SKM-1 (cell line): ENCODE data around the gene HYAL2.
"Not testable (repeated sequence)": the region's sequence is repeated elsewhere in the genome, so short reads cannot be mapped to it uniquely, and the experiment has no call there.

ENCODE experiments used
- DNase-seq: peaks from one replicate; lab custom pipeline; 2025; ENCODE audit not compliant: unreplicated experiment; lab: John Stamatoyannopoulos, UW

The HYAL2 gene

DNA sequence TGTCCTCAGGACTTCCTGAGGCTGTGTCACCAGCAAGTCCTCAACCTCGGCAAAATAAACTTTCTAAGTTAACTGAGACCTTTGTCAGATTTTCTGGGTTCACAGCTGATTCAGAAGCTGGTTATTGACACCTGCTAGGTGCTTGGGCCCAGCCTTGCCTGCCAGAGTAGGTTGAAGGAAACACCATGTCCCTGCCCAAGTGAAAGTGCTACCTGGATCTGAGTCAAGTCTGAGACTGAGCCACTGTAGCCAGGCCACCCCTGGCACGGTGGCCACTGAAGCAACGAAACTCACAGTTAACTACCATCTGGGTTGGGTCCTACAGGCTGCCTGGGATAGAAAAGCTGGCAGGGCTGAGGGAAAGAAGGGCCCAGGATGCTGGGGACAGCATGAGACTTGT lies 8.2 kb downstream of the HYAL2 start:
- DNase-seq = no peak

DNA sequence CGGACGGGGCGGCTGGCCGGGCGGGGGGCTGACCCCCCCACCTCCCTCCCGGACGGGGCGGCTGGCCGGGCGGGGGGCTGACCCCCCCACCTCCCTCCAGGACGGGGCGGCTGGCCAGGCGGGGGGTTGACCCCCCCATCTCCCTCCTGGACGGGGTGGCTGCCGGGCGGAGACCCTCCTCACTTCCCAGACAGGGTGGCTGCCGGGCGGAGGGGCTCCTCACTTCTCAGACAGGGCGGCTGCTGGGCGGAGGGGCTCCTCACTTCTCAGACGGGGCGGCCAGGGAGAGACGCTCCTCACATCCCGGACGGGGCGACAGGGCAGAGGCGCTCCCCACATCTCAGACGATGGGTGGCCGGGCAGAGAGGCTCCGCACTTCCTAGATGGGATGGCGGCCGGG lies 10.5 kb downstream of the HYAL2 start:
- not testable (repeated sequence) for DNase-seq

DNA sequence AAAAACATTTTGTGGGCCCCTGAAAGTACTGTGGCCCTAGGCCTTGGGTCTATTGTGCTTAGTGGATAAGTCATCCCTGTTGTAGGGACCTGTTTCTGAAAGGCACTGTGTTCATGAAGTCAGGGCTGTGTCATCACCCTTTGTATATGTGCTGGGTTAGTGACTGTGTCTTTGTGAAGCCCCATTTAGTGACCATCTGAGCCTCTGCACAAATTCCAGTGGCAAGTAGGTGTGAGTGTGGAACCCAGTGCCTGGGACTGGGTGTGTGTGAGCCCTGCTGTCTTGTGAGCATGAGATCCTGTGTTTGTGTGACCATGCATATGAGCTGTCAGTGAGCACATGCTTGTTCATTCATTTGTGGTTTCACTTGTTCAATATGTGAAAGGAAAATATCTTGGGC lies 17.9 kb downstream of the HYAL2 start:
- DNase-seq = no peak

DNA sequence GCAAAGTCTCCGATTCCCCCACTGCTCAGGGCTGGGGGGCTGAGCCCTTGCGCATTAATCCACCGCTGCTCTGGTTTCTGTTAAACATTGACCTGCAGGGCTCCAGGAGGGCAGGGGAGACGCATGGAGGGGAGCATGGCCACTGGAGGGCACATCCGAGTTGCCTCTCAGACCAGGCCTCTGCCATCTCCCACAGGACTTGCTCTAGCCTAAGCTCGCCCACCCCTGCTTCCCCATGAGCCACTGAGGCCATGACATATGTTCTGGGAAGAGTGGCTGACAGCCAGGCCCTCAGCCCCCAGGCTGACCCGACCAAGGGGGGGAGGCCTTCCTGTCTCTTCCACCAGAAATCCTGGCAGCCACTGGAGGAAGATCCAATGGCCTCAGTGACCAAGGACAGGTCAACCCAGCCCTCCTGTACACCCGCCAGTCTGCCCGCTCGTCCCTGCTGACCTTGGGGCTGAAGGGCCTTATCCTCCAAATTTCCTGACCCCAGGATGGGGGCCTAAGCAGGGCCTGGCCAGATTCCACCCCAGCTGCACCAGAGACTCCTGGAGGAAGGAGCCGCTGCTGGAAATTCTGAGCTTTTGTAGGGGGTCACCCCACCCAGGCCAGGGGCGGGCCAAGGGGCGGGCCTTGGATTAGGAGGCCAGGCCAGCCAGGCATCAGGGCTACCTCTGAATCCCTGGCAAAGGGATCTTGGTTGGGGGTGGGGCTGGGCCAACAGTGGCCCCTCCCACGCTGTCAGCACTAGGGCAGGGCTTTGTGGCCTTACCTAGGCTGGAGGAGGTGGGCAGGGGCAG lies 19.3 kb downstream of the HYAL2 start, which contains the start of gene HYAL1:
Gene HYAL1, minus strand, starts transcription at position 562 of the 803 bp plus-strand sequence. CDS start 618 bp downstream, outside the sequence.
- DNase-seq = no peak

DNA sequence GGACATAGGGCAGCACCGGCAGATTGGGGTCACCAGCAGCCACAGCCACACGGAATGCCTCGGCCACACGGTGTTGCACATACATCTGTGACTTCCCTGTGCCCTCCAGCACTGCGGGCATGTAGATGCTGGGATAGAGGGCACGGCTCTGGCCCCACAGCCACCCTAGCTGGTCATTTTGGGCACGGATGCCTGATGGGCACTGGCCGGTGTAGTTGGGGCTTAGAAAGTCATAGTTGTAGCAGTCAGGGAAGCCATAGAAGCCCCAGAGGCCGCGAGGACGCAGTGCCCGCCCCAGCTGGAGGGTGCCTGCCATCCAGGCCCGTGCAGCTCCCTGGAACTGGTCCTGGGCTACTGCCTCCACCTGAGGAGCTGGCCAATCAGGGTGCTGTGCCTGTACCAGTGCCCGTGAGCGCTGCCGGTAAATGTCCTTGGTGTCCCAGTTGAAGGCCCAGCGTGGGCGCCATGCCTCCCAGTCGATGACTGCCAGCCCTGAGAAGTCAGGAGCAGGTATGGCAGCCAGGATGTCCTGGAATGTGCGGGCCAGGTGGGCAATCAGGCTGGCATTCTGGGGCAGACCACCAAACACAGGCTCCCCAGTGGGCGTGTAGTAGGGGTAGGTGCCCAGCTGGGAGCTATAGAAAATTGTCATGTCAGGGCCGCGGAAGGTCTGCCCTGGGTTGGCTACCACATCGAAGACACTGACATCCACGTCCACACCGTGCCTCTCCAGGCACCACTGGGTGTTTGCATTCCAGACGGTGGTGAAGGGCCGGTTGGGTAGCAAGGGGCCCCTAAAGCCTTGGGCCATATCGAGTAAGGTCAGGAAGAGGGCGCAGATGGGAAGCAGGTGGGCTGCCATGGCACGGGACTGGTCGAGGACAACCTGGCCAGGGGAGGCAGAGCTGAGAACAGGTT lies 20.2 kb downstream of the HYAL2 start:
- DNase-seq = no peak

DNA sequence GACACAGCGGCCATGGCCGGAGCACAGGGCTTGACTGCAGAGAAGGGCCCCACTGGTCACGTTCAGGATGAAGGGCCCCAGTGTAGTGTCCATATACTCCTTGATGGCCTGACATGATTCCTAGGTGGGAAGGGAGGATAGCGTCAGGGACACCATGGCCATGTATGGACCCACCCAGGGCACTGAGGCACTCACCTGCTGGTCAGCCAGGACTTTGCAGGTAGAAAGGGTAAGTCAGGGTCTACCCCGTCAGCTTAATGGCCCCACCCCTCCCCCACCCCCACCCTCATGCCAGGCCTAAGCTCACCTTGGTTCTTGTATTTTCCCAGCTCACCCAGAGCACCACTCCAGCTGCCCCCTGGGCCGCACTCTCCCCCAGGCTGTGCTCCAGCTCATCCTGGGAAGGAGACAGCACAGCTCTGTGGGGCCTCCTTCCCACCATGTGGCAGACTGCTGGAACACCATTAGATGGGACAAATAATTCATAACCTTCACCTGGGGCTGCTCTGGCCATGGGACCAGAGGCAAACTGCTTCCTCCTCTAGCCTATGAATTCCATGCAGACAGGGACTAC lies 21.8 kb downstream of the HYAL2 start:
- no peak for DNase-seq

DNA sequence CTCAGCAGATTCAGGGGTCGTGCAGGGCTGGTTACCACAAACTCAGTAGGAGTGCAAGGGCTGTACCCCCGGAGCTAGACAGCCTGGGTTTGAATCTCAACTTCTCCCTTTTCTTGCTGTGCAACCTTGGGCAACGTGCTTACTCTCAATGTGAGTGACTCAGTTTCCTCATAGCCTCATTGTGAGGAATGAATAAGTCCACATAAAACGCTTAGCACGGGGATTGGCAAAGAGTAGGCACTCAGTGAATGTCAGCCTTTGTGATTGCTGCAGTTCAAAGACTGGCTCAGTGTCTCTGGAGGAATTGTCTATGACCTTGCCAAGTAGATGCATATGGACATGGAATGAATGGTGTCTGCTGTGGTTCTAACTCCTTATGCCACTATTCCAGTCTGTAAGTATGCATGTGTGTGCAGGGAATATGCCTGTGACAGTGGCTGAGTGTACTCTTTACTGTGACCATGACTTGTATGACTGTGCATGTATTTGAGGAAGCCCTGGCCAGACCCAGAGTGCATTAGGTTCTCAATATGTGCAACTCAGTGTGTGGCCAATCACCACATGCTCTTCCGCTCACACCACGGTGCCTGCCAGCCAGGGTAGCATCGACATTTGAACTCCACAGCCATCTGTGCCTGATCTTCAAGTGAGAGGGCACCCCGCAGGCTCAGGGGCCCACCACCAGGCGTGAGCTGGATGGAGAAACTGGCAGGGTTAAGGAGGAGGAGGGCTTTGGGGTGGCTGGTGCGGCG lies 22.4 kb downstream of the HYAL2 start:
- DNase-seq = peak; percentile 69

DNA sequence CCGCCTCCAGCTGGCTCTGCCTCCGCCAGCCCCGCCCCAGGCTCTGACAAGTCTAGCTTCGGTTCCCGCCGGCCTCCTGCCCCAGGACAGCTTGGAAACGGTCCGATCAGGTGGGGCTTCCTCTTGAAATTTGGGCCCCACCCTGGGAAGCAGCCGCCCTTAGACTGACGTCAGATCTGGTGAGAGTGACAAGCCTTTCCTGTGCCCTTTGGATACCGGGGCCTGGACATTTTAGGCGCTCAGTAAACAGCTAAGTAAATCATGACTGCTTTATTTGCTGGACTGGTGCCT lies 23.0 kb downstream of the HYAL2 start:
- DNase-seq = no peak

DNA sequence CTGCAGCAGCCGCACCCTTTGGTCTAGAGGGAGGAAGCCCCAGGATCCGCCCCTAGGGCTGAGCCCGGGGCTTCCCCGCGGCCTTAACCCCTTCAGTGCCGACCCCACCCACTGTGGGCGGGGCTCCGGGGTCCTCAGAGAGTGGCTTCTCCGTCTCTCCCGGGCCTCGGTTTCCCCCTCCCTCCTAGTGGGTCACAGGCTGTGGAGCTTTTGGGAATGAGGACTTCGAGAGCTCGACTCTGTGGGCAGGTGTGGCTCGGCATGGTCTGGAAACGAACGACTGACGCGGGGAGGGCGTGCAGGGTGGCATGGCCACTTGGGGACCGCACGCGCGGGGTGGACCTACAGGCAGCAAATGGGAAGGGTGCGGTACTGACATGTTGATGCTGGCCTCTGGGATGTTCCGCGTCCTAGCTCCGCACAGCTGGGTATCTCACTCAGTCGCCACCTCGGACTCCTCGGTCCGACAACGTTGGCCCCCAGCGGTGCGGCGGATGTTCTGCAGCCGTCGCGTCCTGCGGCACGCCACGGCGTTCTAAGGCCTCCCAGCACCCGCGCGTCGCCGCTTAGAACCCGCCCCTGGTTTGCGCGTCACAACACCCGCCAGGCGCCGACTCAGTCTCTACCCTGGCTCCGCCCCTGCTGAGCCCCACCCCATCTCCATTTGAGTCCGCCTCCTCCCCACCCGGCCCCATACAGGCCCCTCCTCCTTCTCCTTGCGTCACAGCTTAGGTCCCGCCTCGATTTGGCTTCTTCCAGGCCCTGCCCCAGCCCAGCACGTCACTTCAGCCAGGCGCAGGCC lies 23.5 kb downstream of the HYAL2 start, which contains the start of the genes HYAL3 and NAA80:
Gene HYAL3, minus strand, starts transcription at position 570 of the 802 bp plus-strand sequence. CDS start 3,803 bp downstream, outside the sequence.
Gene NAA80, minus strand, starts transcription at position 570 of the 802 bp plus-strand sequence. CDS start 1,942 bp downstream, outside the sequence.
- peak; percentile 97 for DNase-seq

DNA sequence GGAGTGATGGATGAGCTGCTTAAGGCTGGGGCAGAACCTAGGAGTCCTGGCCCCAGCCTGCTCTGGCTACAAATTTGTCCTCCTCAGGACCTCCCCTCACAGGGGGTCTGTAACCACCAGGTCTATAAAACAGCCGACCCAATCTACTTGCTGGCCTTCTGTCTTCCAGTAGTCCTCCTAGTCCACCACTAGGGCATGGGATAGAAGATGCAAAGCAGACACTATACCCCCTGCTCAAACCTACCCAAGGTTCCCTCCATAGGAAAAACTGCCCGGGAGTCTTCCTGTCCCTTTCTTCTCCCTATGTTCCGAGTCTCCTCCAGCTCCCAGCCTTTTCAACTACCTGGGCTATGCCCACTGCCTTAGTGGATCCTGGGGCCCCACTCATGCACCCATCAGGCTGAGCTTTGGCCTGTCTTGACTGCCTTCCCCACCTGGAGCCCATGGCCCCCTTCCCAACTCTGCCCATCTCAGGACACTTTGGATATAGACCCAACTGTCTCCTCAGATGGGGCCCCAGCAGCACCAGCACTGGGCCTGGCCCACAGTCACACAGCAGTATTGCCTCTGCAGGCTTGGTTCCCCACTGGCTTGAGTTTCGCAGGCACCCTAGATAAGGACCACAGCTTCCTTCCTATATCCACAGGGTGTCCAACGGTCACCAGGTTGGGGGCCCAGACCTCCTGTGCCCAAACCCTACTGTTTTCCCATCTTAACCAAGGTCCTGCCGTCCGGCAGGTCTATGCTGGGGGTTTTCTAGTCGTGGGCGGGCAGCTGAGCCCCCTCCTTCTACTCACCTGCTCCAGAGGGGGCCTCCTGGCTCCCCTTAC lies 24.4 kb downstream of the HYAL2 start:
- DNase-seq = no peak

DNA sequence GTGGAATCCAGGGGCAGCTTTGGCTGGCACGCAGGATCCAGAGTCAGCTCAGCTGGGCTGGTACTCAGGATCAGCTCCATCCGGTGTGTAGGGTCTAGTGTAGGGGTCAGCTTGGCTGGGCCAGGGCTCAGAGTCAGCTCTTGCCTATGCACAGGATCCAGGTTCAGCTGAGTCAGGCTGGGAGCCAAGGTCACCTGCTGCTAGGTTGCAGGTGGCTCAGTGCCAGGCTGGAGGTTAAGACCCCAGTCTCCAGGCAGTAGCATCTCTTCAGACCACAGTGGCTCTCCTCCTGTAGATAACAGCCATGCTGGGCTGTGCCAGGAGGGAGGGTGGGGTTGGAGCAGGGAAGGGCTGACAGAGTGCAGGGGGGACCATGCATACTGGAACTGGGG lies 25.2 kb downstream of the HYAL2 start:
- DNase-seq = no peak

DNA sequence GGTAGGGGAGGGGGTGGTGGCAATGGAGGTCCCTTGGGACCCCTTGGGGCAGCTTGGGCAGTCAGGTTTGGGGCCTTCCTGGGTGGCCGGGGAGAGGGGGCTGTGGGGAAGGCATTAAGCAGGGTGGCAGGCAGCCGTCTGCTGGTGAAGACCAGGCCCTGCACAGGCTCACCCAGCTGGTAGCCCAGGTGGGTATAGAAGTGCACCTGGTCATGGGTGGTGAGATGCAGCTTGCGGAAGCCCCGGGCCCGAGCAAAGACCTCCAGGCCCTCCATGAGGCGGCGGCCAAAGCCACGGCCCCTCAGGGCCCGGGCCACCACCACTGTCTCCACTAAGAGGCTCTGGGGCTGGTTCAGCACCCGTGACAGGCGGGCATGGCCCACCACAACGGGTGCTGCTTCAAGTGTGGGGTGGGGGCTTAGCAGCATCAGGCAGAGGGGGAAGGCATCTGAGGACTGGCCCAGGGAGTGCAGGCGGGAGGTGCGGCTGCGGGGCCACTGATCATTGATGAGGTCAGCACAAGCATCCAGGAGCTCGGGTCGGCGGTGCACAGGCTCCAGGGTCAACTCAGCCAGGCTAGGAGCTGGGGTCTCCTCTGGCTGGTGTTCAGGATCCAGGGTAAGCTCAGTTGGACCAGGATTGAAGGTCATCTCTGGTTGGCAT lies 25.7 kb downstream of the HYAL2 start:
- DNase-seq = no peak

DNA sequence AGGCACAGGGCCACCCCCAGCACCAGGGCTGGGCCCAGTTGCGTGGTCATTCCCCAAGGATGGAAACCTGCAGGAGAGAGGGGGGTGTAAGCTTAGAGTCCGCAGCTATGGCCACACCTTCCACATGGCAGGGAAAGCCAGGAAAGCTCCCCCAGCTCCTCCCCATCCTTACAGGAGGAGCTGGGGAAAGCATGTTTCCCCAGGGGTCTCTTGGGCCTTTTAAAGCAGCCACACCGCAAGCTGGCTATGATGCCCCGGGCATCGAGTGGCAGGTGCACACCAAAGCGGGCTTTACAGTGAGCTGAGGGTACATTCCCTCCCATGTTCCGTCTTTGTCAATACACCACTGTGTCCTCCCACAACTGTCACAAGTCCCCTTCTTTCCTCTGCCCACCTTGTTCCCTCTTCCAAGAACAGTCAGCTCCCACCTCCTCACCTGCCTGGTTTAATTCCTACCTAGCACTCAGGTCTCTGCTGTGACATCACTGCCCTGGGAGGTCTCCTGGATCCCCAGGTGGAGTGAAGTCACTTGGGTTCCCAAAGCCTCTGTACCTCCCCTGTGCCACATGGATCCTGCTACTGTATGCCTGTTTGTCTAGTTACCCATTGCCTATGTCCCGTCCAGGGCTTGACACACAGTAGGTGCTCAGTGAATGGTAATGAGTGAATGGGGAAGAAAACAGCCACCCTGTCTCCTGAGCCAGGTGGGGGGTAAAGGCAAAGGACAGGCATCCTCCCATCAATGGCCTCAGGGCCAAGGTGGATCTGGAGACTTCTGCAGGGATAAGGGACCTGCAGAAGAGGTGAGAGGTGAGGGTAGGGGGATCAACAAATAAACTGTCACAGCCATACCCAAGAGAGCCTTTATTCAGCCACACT lies 26.8 kb downstream of the HYAL2 start:
- no peak for DNase-seq

DNA sequence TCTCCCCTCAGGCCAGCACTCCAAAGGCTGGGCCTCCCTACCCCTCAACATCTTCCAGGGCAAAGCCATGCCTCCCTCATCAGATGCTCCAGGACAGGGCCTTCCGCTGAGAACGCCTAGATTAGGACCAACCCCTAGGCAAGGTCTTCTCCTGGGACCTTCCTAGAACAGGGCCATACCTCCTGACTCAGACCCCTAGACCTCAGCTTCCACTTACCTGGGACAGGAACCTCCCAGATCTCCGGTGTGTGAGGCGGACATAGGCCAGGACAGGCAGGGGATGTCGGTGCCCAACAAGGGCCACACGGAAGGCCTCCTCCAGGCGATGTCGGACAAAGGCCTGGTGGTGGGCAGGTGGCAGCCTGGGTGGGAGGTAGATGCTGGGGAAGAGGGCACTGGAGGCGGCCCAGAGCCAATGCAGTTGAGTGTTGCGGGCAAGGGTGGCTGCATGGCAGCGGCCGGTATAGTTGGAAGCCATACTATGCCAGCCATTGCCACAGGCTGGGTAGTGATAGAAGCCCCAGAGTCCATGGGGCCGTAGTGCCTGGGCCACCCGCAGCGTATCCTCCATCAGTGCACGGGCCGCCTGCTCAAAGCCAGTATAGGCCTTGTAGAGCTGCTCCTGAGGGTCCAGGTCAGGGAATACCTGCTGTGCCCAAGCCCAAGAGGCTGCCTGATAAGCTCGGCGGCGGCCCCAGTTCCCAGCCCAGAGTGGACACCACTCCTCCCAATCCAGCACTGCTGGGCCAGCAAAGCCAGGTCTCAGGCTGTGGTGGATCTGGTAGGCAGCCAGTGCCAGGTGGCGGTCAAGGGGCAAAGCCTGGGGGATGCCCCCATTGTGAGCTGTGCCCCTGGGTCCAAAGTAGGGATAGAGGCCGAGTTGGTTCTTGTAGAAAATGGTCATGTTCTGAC lies 27.8 kb downstream of the HYAL2 start:
- no peak for DNase-seq

DNA sequence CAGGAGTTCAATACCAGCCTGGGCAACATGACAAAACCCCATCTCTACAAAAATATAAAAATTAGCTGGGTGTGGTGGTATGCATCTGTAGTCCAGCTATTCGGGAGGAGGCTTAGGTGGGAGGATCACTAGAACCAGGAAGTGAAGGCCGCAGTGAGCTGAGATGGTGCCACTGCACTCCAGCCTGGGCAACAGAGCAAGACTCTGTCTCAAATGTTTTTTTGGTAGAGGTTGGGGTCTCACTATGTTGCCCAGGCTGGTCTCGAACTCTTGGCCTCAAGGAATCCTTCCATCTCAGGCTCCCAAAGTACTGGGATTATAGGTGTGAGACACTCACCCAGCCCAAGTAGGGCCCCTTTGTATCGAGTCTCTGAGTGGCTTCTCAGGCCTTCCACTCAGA lies 28.5 kb downstream of the HYAL2 start:
- DNase-seq = no peak

DNA sequence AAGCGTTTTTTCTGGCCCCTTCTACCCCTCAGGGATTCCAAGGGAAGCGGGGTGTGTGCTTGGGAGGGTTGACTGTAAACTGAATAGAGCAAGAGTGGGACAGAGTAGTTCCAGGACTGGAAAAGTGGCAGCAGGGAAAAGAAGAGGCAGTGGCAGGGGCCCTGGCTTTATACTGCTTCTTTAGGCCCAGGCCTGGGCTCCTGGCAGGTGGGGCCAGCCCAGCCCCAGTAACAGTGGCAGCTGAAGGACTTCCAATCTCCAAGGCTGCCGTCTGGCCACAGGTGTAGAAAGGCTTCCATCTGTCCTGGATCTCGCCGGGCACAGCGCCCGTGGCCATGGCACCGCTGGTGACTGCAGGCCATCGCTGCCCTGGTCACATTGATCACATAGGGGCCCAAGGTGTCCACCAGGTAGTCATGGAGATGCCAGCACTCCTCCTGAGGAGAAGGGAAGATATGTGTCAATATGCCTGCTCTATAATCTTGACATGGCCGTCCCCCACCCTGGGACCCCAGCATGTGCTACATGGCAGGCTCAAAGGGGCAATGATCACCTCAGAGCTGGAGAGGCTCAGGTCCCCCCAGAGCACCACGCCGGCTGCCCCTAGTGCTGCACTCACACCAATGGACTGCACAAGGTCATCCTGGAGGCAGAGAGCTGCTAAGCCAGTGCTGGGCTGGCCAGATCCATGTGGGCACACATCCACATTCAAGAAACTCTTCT lies 29.3 kb downstream of the HYAL2 start:
- no peak for DNase-seq
